Keratinocyte (primary cell): ENCODE data around the gene ITPK1. TPM values are rescaled to one million over a fixed set of nuclear protein-coding genes. Genes with fewer than 3 reads are reported as not detected.

Experiments used
- DNase-seq: peaks from one replicate; pipeline ENCODE4 v3.0.0-alpha.2; 2011; ENCODE audit warnings: low read depth, missing footprints, low spot score
- FAIRE-seq: peaks from 2 replicates; lab custom pipeline; 2011; peaks lifted over from hg19 to GRCh38; lab: Jason Lieb, UNC
- H2AFZ ChIP-seq: 2 replicates; pipeline ENCODE4 v1.6.0; 2012; ENCODE audit warnings: low read length, control low read depth, inconsistent platforms; ENCODE audit not compliant: control insufficient read depth
- H3K27ac ChIP-seq: 2 replicates; pipeline ENCODE4 v1.5.1; 2011; ENCODE audit warnings: low read length; ENCODE audit not compliant: control insufficient read depth, insufficient read depth
- H3K27me3 ChIP-seq: 3 replicates; pipeline ENCODE4 v1.6.0; 2011; ENCODE audit warnings: low read length; ENCODE audit not compliant: control insufficient read depth, insufficient read depth; ENCODE audit errors: extremely low read depth
- H3K36me3 ChIP-seq, 2 experiments: 2 replicates in 1 of 2; 3 replicates in 1 of 2; pipeline ENCODE4 v1.5.1; 2011; ENCODE audit warnings: low read length in 2 of 2, mild to moderate bottlenecking in 1 of 2; ENCODE audit not compliant: control insufficient read depth in 2 of 2, insufficient read depth in 2 of 2; ENCODE audit errors: extremely low read depth in 1 of 2
- H3K4me1 ChIP-seq: 3 replicates; pipeline ENCODE4 v1.5.1; 2011; ENCODE audit warnings: low read length; ENCODE audit not compliant: control insufficient read depth, insufficient read depth; ENCODE audit errors: extremely low read depth
- H3K4me2 ChIP-seq: 3 replicates; pipeline ENCODE4 v1.6.0; 2011; ENCODE audit warnings: low read depth, low read length; ENCODE audit not compliant: control insufficient read depth, insufficient read depth; ENCODE audit errors: extremely low read depth
- H3K4me3 ChIP-seq, 3 experiments: fragments of 200-600 bp in 1 of 3; sonication (generic) in 1 of 3; 2 replicates in 2 of 3; 3 replicates in 1 of 3; pipeline ENCODE4 v1.5.1; 2011 to 2016; ENCODE audit warnings: low read length in 3 of 3, mild to moderate bottlenecking in 3 of 3, control low read depth in 2 of 3, inconsistent platforms in 1 of 3, low read depth in 1 of 3, mixed read lengths in 1 of 3, mixed run types in 1 of 3, moderate library complexity in 1 of 3; ENCODE audit not compliant: control insufficient read depth in 2 of 3, insufficient read depth in 2 of 3; ENCODE audit errors: extremely low read depth in 1 of 3
- H3K79me2 ChIP-seq: 2 replicates; pipeline ENCODE4 v1.6.0; 2012; ENCODE audit warnings: low read length; ENCODE audit not compliant: control insufficient read depth, insufficient read depth
- H3K9ac ChIP-seq: 3 replicates; pipeline ENCODE4 v1.6.0; 2011; ENCODE audit warnings: low read length; ENCODE audit not compliant: control insufficient read depth, insufficient read depth; ENCODE audit errors: extremely low read depth
- H3K9me1 ChIP-seq: 3 replicates; pipeline ENCODE4 v1.6.0; 2011; ENCODE audit warnings: low read length; ENCODE audit not compliant: control insufficient read depth, insufficient read depth; ENCODE audit errors: extremely low read depth
- H3K9me3 ChIP-seq: 2 replicates; pipeline ENCODE4 v1.5.1; 2012; ENCODE audit warnings: low read depth, low read length; ENCODE audit not compliant: control insufficient read depth
- H4K20me1 ChIP-seq: 3 replicates; pipeline ENCODE4 v1.6.0; 2011; ENCODE audit warnings: low read length; ENCODE audit not compliant: control insufficient read depth, insufficient read depth; ENCODE audit errors: extremely low read depth
- EZH2 ChIP-seq: IDR thresholded peaks from one replicate; pipeline ENCODE4 v1.6.1; 2012; ENCODE audit warnings: inconsistent platforms, mild to moderate bottlenecking, low read length, moderate library complexity
- dilution Hi-C: fragments of 300-500 bp; cut with MboI; formaldehyde crosslinking; loops from one replicate; pipeline ENCODE4 v1.7.0; 2020; ENCODE audit warnings: low sequenced_read_pairs; ENCODE audit not compliant: extremely low pct_ligation_motif_present
- polyA plus RNA-seq, 5 experiments: library from polyadenylated mRNA; depleted of rRNA in 3 of 5; stranded (reverse) in 3 of 5; stranded (forward) in 1 of 5; unstranded in 1 of 5; fragments of >200 nt; gene quantifications; 1 replicate in 1 of 5; 2 replicates in 3 of 5; 3 replicates in 1 of 5; pipeline versions ENCODE4 v1.2.1 to v1.2.3, GENCODE V29; 2011 to 2012; ENCODE audit warnings: missing spikeins in 2 of 5, low read depth in 1 of 5, low replicate concordance in 1 of 5
- TF ChIP-seq, protein P1 (sequence below), 3 experiments: IDR thresholded peaks in 1 of 3; conservative IDR thresholded peaks in 1 of 3; optimal IDR thresholded peaks in 1 of 3; 2 replicates in 2 of 3; 3 replicates in 1 of 3; pipeline versions ENCODE3 to v1.5.1; 2011; ENCODE audit warnings: low read length in 3 of 3, mild to moderate bottlenecking in 3 of 3, moderate library complexity in 2 of 3, control low read depth in 1 of 3, inconsistent platforms in 1 of 3; ENCODE audit not compliant: insufficient read depth in 2 of 3; ENCODE audit errors: extremely low read depth in 1 of 3

ITPK1 gene
- polyA plus RNA-seq, 1 donor (not counting 4 experiments of a cell fraction or from before 2014, with no cell fraction given) = 67.8 TPM

DNA sequence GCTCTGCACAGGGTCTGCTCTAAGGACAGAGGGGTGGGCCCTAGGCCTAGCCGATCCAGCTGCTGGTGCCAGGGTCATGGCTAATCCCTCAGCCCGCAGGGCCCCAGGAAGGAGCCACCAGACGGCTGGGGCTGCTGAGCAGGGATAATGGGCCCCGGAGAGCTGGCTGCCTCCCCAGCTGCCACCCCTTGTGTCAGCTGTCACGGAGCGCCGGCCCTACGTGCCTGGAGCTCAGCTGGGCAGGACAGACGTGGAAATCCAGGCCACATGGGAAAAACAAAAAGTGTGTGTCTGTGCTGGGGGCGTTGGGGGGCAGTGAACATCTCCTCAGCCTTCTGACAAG lies 156.6 kb downstream of the ITPK1 start:
- Histone ChIP-seq H3K79me2 (no peaks in the 10 kb centered on the region), H4K20me1 (no peaks in the 10 kb centered on the region), H2AFZ (no peak overlapping the region), H3K4me1 (peaks cover 23% of the 10 kb centered on the region), H3K9me1 (no peaks in the 10 kb centered on the region), H3K27me3 (no peaks in the 10 kb centered on the region), H3K36me3 (peaks cover 18 to 39% of the 10 kb centered on the region in 2 experiments), H3K4me2 (no peak overlapping the region), H3K4me3 (no peak overlapping the region), H3K9ac (no peak overlapping the region), H3K27ac (no peak overlapping the region), H3K9me3 (no peaks in the 10 kb centered on the region)
- no peak for DNase-seq
- dilution Hi-C loops = no loop called here
- FAIRE-seq = no peak
- TF ChIP-seq EZH2 = no peak
- TF ChIP-seq, protein P1, sequence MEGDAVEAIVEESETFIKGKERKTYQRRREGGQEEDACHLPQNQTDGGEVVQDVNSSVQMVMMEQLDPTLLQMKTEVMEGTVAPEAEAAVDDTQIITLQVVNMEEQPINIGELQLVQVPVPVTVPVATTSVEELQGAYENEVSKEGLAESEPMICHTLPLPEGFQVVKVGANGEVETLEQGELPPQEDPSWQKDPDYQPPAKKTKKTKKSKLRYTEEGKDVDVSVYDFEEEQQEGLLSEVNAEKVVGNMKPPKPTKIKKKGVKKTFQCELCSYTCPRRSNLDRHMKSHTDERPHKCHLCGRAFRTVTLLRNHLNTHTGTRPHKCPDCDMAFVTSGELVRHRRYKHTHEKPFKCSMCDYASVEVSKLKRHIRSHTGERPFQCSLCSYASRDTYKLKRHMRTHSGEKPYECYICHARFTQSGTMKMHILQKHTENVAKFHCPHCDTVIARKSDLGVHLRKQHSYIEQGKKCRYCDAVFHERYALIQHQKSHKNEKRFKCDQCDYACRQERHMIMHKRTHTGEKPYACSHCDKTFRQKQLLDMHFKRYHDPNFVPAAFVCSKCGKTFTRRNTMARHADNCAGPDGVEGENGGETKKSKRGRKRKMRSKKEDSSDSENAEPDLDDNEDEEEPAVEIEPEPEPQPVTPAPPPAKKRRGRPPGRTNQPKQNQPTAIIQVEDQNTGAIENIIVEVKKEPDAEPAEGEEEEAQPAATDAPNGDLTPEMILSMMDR (optimal IDR thresholded peaks at IDR 0.05 in 1 of 3, IDR thresholded peaks at IDR 0.05 in 1 of 3, conservative IDR thresholded peaks at IDR 0.05 in 1 of 3; ENCODE audit: extremely low read depth in 1 of 3, insufficient read depth in 2 of 3, low read length in 3 of 3) = no peak

DNA sequence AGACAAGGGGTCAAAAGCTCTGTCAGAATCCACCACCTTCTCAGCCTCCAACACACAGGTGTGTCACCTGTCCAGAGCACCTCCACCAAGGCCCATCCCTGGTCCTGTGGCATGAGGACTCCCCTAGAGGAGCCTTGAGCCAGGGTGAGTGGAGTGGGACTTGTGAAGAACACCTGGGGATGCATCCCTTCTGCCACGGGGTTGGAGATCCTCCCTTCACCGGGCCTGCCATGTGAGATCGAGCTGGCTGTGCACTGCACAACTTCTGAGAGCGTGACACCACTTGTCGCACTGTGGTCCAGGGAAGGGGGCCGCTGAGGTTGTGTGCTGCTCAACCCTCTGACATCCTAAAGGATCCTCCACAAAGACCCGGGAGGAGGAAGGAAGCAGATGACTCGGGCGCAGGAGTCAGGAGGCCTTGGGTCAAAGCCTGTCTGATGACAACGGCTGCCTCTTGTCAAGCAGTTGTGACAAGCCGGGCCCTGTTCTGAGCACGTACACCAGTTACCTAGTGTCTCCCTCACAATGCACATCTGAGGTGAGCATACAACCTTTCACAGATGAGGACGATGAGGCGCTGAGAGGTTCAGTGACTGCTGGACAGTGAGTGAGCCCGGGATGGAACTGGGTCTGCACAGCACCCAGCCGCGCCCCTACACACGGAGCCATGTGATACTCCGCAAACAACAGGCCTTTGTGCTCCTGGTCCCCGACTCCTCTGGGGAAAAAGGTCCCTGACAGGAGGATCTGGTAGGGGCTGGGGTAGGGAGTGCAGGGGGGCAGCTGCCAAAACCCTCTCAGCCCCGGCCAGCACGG lies 157.1 kb downstream of the ITPK1 start:
- H3K79me2 ChIP-seq = no peaks in the 10 kb centered on the region
- H3K4me1 ChIP-seq = peaks cover 24% of the 10 kb centered on the region
- no peak overlapping the region for H3K27ac ChIP-seq
- peaks cover 18 to 40% of the 10 kb centered on the region in 2 experiments for H3K36me3 ChIP-seq
- no peak for FAIRE-seq
- H3K4me2 ChIP-seq = no peak overlapping the region
- H3K9me3 ChIP-seq = no peaks in the 10 kb centered on the region
- no peaks in the 10 kb centered on the region for H4K20me1 ChIP-seq
- no peak overlapping the region for H2AFZ ChIP-seq
- no peak overlapping the region for H3K9ac ChIP-seq
- no peaks in the 10 kb centered on the region for H3K27me3 ChIP-seq
- DNase-seq = no peak
- no peak for TF ChIP-seq EZH2
- TF ChIP-seq, protein P1 (optimal IDR thresholded peaks at IDR 0.05 in 1 of 3, IDR thresholded peaks at IDR 0.05 in 1 of 3, conservative IDR thresholded peaks at IDR 0.05 in 1 of 3; ENCODE audit: extremely low read depth in 1 of 3, insufficient read depth in 2 of 3, low read length in 3 of 3) = no peak
- H3K9me1 ChIP-seq = no peaks in the 10 kb centered on the region
- dilution Hi-C loops = no loop called here
- no peak overlapping the region for H3K4me3 ChIP-seq
